Gastrocnemius medialis (tissue), 4 donors: ENCODE results near the gene PUM1.
"Not testable (repeated sequence)": the region's sequence is repeated elsewhere in the genome, so short reads cannot be mapped to it uniquely, and the experiment has no call there.

Source experiments
- POLR2A ChIP-seq, 2 donors: fragments of 450-650 bp; IDR thresholded peaks; one replicate each; pipeline ENCODE4 v1.6.1; 2017; ENCODE audit warnings: antibody characterized with exemption in 2 of 2, mild to moderate bottlenecking in 2 of 2, moderate library complexity in 2 of 2
- TF ChIP-seq, protein P1 (sequence below), 5 experiments: fragments of 450-650 bp in 3 of 5; fragments of 200-600 bp in 2 of 5; sonication (generic) in 2 of 5; IDR thresholded peaks in 4 of 5; conservative IDR thresholded peaks in 1 of 5; 1 replicate in 4 of 5; 2 replicates in 1 of 5; pipeline ENCODE4 v1.5.1; 2016 to 2019; ENCODE audit warnings: antibody characterized with exemption in 5 of 5, mild to moderate bottlenecking in 3 of 5, moderate library complexity in 3 of 5

DNA sequence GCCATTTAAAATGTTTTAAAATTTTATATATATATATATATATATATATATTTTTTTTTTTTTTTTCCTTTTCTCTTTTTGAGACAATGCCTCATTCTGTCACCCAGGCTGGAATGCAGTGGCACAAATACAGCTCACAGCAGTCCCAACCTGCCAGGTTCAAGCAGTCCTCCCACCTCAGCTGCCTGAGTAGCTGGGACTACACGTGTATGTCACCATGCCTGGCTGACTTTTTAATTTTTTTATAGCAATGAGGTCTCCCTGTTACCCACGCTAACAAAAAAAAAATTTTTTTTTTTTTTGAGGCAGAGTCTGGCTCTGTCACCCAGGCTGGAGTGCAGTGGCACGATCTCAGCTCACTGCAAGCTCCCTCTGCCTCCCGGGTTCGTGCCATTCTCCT is 26.6 kb downstream of the PUM1 start:
- not testable (repeated sequence) for TF ChIP-seq POLR2A (IDR thresholded peaks at IDR 0.05)
- TF ChIP-seq, protein P1, sequence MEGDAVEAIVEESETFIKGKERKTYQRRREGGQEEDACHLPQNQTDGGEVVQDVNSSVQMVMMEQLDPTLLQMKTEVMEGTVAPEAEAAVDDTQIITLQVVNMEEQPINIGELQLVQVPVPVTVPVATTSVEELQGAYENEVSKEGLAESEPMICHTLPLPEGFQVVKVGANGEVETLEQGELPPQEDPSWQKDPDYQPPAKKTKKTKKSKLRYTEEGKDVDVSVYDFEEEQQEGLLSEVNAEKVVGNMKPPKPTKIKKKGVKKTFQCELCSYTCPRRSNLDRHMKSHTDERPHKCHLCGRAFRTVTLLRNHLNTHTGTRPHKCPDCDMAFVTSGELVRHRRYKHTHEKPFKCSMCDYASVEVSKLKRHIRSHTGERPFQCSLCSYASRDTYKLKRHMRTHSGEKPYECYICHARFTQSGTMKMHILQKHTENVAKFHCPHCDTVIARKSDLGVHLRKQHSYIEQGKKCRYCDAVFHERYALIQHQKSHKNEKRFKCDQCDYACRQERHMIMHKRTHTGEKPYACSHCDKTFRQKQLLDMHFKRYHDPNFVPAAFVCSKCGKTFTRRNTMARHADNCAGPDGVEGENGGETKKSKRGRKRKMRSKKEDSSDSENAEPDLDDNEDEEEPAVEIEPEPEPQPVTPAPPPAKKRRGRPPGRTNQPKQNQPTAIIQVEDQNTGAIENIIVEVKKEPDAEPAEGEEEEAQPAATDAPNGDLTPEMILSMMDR (IDR thresholded peaks at IDR 0.05 in 4 of 5, conservative IDR thresholded peaks at IDR 0.05 in 1 of 5), result not testable (repeated sequence)
